Measurements from ENCODE around the gene FBXL13. TPM values are rescaled to one million over a fixed set of nuclear protein-coding genes. Genes with fewer than 3 reads are reported as not detected.
A peak's percentile ranks its signal among the peaks of the same experiment; 100 is the strongest.

FBXL13 gene
- total and polyA plus RNA-seq, 2 of the 8 experiments (the other 6 are each of a cell fraction or from before 2014, with no cell fraction given) = 1.2 to 2.8 TPM

DNA sequence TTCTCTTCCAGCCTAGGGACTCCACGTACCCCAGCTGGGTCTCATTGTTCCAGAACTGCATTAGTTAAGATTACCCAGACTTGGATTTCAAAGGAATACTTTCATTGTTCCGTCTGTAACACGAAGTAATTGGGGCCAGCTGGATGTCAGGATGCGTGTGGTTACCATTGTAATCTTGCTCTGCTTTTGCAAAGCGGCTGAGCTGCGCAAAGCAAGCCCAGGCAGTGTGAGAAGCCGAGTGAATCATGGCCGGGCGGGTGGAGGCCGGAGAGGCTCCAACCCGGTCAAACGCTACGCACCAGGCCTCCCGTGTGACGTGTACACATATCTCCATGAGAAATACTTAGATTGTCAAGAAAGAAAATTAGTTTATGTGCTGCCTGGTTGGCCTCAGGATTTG is 140.8 kb downstream of the FBXL13 start:
- Histone ChIP-seq H3K36me3 (ENCODE audit: control insufficient read depth in 2 of 4, insufficient read depth in 4 of 4, low read length in 3 of 4) (no peaks in the 10 kb centered on the region), H2BK12ac (ENCODE audit: low read depth, low read length) (peak overlapping the region; percentile 55; the same call in 1 of the 2 replicates), H3K4ac (replicated peaks; ENCODE audit: insufficient read length, low read depth, low read length) (peak overlapping the region; percentile 27), H4K5ac (ENCODE audit: insufficient read length, low read depth, low read length) (peak overlapping the region; percentile 60), H4K20me1 (replicated peaks in 1 of 2; ENCODE audit: control insufficient read depth in 1 of 2, insufficient read depth in 2 of 2, low read length in 2 of 2) (no peaks in the 10 kb centered on the region), H2AK5ac (ENCODE audit: low read depth, low read length) (no peak overlapping the region), H3K23me2 (ENCODE audit: low read depth, low read length) (no peaks in the 10 kb centered on the region), H3K56ac (replicated peaks; ENCODE audit: insufficient read length, low read depth, low read length) (no peak overlapping the region), H2BK15ac (ENCODE audit: low read length) (no peak overlapping the region), H2BK120ac (replicated peaks; ENCODE audit: low read depth, low read length) (peak overlapping the region; percentile 91), H3K14ac (ENCODE audit: insufficient read length) (no peak overlapping the region), H3K27ac (ENCODE audit: low read depth, low read length) (peak overlapping the region; percentile 44), H3K79me2 (ENCODE audit: control insufficient read depth in 1 of 2, insufficient read depth in 2 of 2, low read length in 2 of 2) (no peaks in the 10 kb centered on the region), H4K8ac (ENCODE audit: extremely low read depth, insufficient read depth, low read length) (no peak overlapping the region), H3K9ac (replicated peaks in 1 of 4; ENCODE audit: extremely low read depth in 1 of 4, low read depth in 3 of 4, low read length in 3 of 4) (peak overlapping the region in 2 of 4 experiments; percentile 4 to 43; a peak in 2 of 7 replicates), H3K4me2 (ENCODE audit: insufficient read depth in 1 of 2, low read depth in 2 of 2, low read length in 2 of 2) (peak overlapping the region; percentile 32 to 43), H3K23ac (ENCODE audit: insufficient read length) (no peak overlapping the region), H4K91ac (replicated peaks; ENCODE audit: insufficient read length, low read length) (peak overlapping the region; percentile 90), H2AFZ (ENCODE audit: low read length) (no peak overlapping the region), H3K9me3 (ENCODE audit: insufficient read depth in 2 of 2, low read depth in 1 of 2, low read length in 1 of 2) (no peaks in the 10 kb centered on the region), H3K27me3 (replicated peaks in 1 of 4; ENCODE audit: control insufficient read depth in 3 of 4, extremely low read depth in 1 of 4, insufficient read depth in 3 of 4, low read length in 3 of 4) (no peaks in the 10 kb centered on the region), H2BK20ac (ENCODE audit: low read length) (peak overlapping the region; percentile 87; the same call in 1 of the 2 replicates), H3K79me1 (ENCODE audit: low read depth, low read length) (no peaks in the 10 kb centered on the region), H3K4me3 (ENCODE audit: extremely low read depth in 1 of 4, insufficient read depth in 2 of 4, low read depth in 3 of 4, low read length in 4 of 4) (peak overlapping the region in 1 of 4 experiments; percentile 33; a peak in 2 of 8 replicates), H3K4me1 (replicated peaks in 1 of 4; ENCODE audit: control insufficient read depth in 3 of 4, insufficient read depth in 4 of 4, low read length in 3 of 4) (peaks cover 8 to 32% (median 26%) of the 10 kb centered on the region in 4 experiments), H2BK5ac (ENCODE audit: low read depth, low read length) (peak overlapping the region; percentile 61; the same call in 1 of the 2 replicates), H3K18ac (ENCODE audit: extremely low read depth, low read length) (peak overlapping the region; percentile 81; the same call in 1 of the 2 replicates)
- POLR2A ChIA-PET (ENCODE audit: partially characterized antibody) = interaction anchor here (1.1 kb wide), 1 partner anchor 34 kb away, joined by 3 read pairs; no protein-coding TSS in a partner anchor
- WGBS, 2 experiments (ENCODE audit: extremely low coverage in 1 of 2, insufficient coverage in 1 of 2, insufficient read length in 1 of 2, insufficient replicate concordance in 2 of 2, low coverage in 1 of 2, low lambda C conversion rate in 2 of 2, missing lambda C conversion rate in 1 of 2) = 7% methylated on average over 15 of the region's 15 CpGs; no CpG with 5 or more reads in 1 of the 2 experiments
- peak; percentile 34 to 60 for DNase-seq (ENCODE audit: low read depth in 1 of 2, low spot score in 2 of 2)
- FAIRE-seq = peak; percentile 72
- CTCF ChIA-PET (ENCODE audit: partially characterized antibody) = interaction anchor here (1.6 kb wide), 2 partner anchors 11 to 19 kb away, joined by 4 to 5 read pairs; no protein-coding TSS in a partner anchor
- TF ChIP-seq NANOG (IDR thresholded peaks at IDR 0.05; ENCODE audit: insufficient read depth, low read depth, low read length, poor library complexity, severe bottlenecking) = peak; percentile 49
- TF ChIP-seq CREB1 (IDR thresholded peaks at IDR 0.05) = peak; percentile 55
- TF ChIP-seq CBX5 (IDR thresholded peaks at IDR 0.05; ENCODE audit: low read depth, low read length) = no peak
- TF ChIP-seq TAF7 (optimal IDR thresholded peaks at IDR 0.05; ENCODE audit: borderline replicate concordance, low read depth, low read length) = no peak
- peak; percentile 13; the same call in 1 of the 2 replicates for TF ChIP-seq NRF1 (IDR thresholded peaks at IDR 0.05; ENCODE audit: low read depth, low read length)
- peak; percentile 41 for TF ChIP-seq CEBPB (IDR thresholded peaks at IDR 0.05; ENCODE audit: low read depth, low read length)
- no peak for TF ChIP-seq BRCA1 (IDR thresholded peaks at IDR 0.05; ENCODE audit: low read depth, low read length)
- no peak for TF ChIP-seq FOSL1 (IDR thresholded peaks at IDR 0.05; ENCODE audit: insufficient read depth, low read depth, low read length)
- TF ChIP-seq, protein P1, sequence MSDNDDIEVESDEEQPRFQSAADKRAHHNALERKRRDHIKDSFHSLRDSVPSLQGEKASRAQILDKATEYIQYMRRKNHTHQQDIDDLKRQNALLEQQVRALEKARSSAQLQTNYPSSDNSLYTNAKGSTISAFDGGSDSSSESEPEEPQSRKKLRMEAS (IDR thresholded peaks at IDR 0.05) = 0 out of 2 replicates have a peak, but pooled peaks have one; percentile 28
- no peak for TF ChIP-seq ZNF274 (IDR thresholded peaks at IDR 0.05; ENCODE audit: borderline replicate concordance, extremely low read depth, low read length)
- TF ChIP-seq SIN3A (conservative IDR thresholded peaks at IDR 0.05 in 1 of 2, IDR thresholded peaks at IDR 0.05 in 1 of 2; ENCODE audit: low read depth in 1 of 2, low read length in 2 of 2) = peak; percentile 71 to 79; a peak in 3 of 4 replicates
- 0 out of 4 replicates have a peak, but pooled peaks of 1 of the 2 experiments have one; percentile 8 for TF ChIP-seq RAD21 (IDR thresholded peaks at IDR 0.05 in 1 of 2, conservative IDR thresholded peaks at IDR 0.05 in 1 of 2; ENCODE audit: low read depth in 2 of 2, low read length in 2 of 2)

Measured in H1 (cell line).